SK-N-SH treated with all-trans-retinoic acid at 6 μM for 48 hours (cell line): ENCODE results near the gene LRMDA.

Experiments
- BACH2 ChIP-seq: fragments of 250-450 bp; sonication (Bioruptor Pico); IDR thresholded peaks from 2 replicates; pipeline ENCODE4 v1.9.0; 2021; ENCODE audit warnings: mild to moderate bottlenecking, borderline replicate concordance
- GLIS3 ChIP-seq: fragments of 250-450 bp; sonication (Bioruptor Pico); IDR thresholded peaks from 2 replicates; pipeline ENCODE4 v1.5.0; 2020; ENCODE audit warnings: mild to moderate bottlenecking, moderate library complexity
- OSR1 ChIP-seq: fragments of 250-450 bp; sonication (Bioruptor Pico); IDR thresholded peaks from 2 replicates; pipeline ENCODE4 v1.8.0; 2022; ENCODE audit warnings: moderate library complexity, mild to moderate bottlenecking, inconsistent platforms
- SNAI2 ChIP-seq: fragments of 250-450 bp; sonication (Bioruptor Pico); IDR thresholded peaks from 2 replicates; pipeline ENCODE4 v1.5.0; 2020; ENCODE audit warnings: mild to moderate bottlenecking, moderate library complexity
- TCF4 ChIP-seq: fragments of 250-450 bp; sonication (Bioruptor Pico); IDR thresholded peaks from 2 replicates; pipeline ENCODE4 v1.8.0; 2021; ENCODE audit warnings: mild to moderate bottlenecking, moderate library complexity, borderline replicate concordance
- TOX ChIP-seq: fragments of 250-450 bp; sonication (Bioruptor Pico); IDR thresholded peaks from 2 replicates; pipeline ENCODE4 v1.8.0; 2021; ENCODE audit warnings: mild to moderate bottlenecking, moderate library complexity, borderline replicate concordance
- ZFP30 ChIP-seq: fragments of 450-650 bp; formaldehyde crosslinking; IDR thresholded peaks from 2 replicates; pipeline ENCODE4 v1.5.0; 2022; ENCODE audit warnings: mild to moderate bottlenecking, moderate library complexity
- ZNF565 ChIP-seq: fragments of 450-650 bp; formaldehyde crosslinking; conservative IDR thresholded peaks from 2 replicates; pipeline ENCODE4 v1.5.0; 2020; ENCODE audit warnings: low read depth, mild to moderate bottlenecking, moderate library complexity
- ZNF8 ChIP-seq: fragments of 450-650 bp; formaldehyde crosslinking; IDR thresholded peaks from 2 replicates; pipeline ENCODE4 v1.5.0; 2020; ENCODE audit warnings: mild to moderate bottlenecking, moderate library complexity
- TF ChIP-seq, protein P1 (sequence below): fragments of 250-450 bp; sonication (Bioruptor Pico); IDR thresholded peaks from 2 replicates; pipeline ENCODE4 v1.8.0; 2020; ENCODE audit warnings: mild to moderate bottlenecking, moderate library complexity, borderline replicate concordance
- TF ChIP-seq, protein P2 (sequence below): fragments of 250-450 bp; sonication (Bioruptor Pico); IDR thresholded peaks from 2 replicates; pipeline ENCODE4 v1.5.1; 2021; ENCODE audit warnings: mild to moderate bottlenecking, moderate library complexity

GRCh38 chr10:76481178-76481577 lies 1049.8 kb downstream of the LRMDA start:
- TF ChIP-seq, protein P1, sequence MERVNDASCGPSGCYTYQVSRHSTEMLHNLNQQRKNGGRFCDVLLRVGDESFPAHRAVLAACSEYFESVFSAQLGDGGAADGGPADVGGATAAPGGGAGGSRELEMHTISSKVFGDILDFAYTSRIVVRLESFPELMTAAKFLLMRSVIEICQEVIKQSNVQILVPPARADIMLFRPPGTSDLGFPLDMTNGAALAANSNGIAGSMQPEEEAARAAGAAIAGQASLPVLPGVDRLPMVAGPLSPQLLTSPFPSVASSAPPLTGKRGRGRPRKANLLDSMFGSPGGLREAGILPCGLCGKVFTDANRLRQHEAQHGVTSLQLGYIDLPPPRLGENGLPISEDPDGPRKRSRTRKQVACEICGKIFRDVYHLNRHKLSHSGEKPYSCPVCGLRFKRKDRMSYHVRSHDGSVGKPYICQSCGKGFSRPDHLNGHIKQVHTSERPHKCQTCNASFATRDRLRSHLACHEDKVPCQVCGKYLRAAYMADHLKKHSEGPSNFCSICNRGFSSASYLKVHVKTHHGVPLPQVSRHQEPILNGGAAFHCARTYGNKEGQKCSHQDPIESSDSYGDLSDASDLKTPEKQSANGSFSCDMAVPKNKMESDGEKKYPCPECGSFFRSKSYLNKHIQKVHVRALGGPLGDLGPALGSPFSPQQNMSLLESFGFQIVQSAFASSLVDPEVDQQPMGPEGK (CRISPR knock-in tag) = no peak
- TF ChIP-seq TCF4 = no peak
- TF ChIP-seq BACH2 (CRISPR knock-in tag) = no peak
- TF ChIP-seq SNAI2 (CRISPR knock-in tag) = no peak
- no peak for TF ChIP-seq TOX (CRISPR knock-in tag)
- TF ChIP-seq ZNF8 (CRISPR knock-in tag) = no peak
- TF ChIP-seq, protein P2, sequence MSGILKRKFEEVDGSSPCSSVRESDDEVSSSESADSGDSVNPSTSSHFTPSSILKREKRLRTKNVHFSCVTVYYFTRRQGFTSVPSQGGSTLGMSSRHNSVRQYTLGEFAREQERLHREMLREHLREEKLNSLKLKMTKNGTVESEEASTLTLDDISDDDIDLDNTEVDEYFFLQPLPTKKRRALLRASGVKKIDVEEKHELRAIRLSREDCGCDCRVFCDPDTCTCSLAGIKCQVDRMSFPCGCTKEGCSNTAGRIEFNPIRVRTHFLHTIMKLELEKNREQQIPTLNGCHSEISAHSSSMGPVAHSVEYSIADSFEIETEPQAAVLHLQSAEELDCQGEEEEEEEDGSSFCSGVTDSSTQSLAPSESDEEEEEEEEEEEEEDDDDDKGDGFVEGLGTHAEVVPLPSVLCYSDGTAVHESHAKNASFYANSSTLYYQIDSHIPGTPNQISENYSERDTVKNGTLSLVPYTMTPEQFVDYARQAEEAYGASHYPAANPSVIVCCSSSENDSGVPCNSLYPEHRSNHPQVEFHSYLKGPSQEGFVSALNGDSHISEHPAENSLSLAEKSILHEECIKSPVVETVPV (CRISPR knock-in tag) = no peak
- no peak for TF ChIP-seq OSR1 (CRISPR knock-in tag)
- TF ChIP-seq ZNF565 (CRISPR knock-in tag) = no peak
- no peak for TF ChIP-seq GLIS3 (CRISPR knock-in tag)
- no peak for TF ChIP-seq ZFP30 (CRISPR knock-in tag)
